ENCODE data around the gene OSBPL2. TPM values are rescaled to one million over a fixed set of nuclear protein-coding genes. Genes with fewer than 3 reads are reported as not detected.

The OSBPL2 gene
- total RNA-seq, 4 donors from 2014 or later: 46.9 to 60.8 (median 50.8) TPM

GRCh38 chr20:62197801-62198200 lies 40.5 kb upstream of the OSBPL2 start:
- Histone ChIP-seq H3K27ac (no peak overlapping the region), H3K4me1 (no peaks in the 10 kb centered on the region), H3K9me3 (no peaks in the 10 kb centered on the region), H3K36me3 (peaks cover 37 to 48% of the 10 kb centered on the region in 2 donors), H3K27me3 (no peaks in the 10 kb centered on the region), H3K4me3 (replicated peaks in 1 of 3) (no peak overlapping the region)
- WGBS, 2 donors: 93 to 95% methylated on average over 16 to 17 of the region's 18 CpGs
- no peak for DNase-seq
- TF ChIP-seq CTCF (IDR thresholded peaks at IDR 0.05): no peak
- intact Hi-C loops (cut with DNase I): no loop called here

GRCh38 chr20:62198496-62198895 lies 39.8 kb upstream of the OSBPL2 start:
- 94 to 96% methylated on average over 15 to 17 of the region's 17 CpGs for WGBS, 2 donors
- no peaks in the 10 kb centered on the region for H3K9me3 ChIP-seq
- H3K27me3 ChIP-seq: no peaks in the 10 kb centered on the region
- TF ChIP-seq CTCF (IDR thresholded peaks at IDR 0.05): no peak
- no peak for TF ChIP-seq POLR2A (IDR thresholded peaks at IDR 0.05)
- intact Hi-C loops (cut with DNase I): no loop called here
- no peaks in the 10 kb centered on the region for H3K4me1 ChIP-seq
- DNase-seq: no peak
- no peak overlapping the region for H3K4me3 ChIP-seq (replicated peaks in 1 of 3)
- H3K27ac ChIP-seq: no peak overlapping the region
- peaks cover 37 to 53% of the 10 kb centered on the region in 2 donors for H3K36me3 ChIP-seq

GRCh38 chr20:62198931-62199330 lies 39.4 kb upstream of the OSBPL2 start:
- H3K36me3 ChIP-seq: peaks cover 37 to 53% of the 10 kb centered on the region in 2 donors
- no peak for DNase-seq
- H3K9me3 ChIP-seq: no peaks in the 10 kb centered on the region
- H3K27ac ChIP-seq: no peak overlapping the region
- WGBS, 2 donors: 95 to 98% methylated on average over 18 of the region's 18 CpGs
- no peaks in the 10 kb centered on the region for H3K4me1 ChIP-seq
- intact Hi-C loops (cut with DNase I): no loop called here
- no peak overlapping the region for H3K4me3 ChIP-seq (replicated peaks in 1 of 3)
- H3K27me3 ChIP-seq: no peaks in the 10 kb centered on the region
- TF ChIP-seq POLR2A (IDR thresholded peaks at IDR 0.05) (no peak), CTCF (IDR thresholded peaks at IDR 0.05) (no peak)

- 93 to 95% methylated on average over 35 to 36 of the region's 38 CpGs for WGBS, 2 donors
- Histone ChIP-seq H3K4me1 (no peaks in the 10 kb centered on the region), H3K36me3 (peaks cover 37 to 53% of the 10 kb centered on the region in 2 donors), H3K27me3 (no peaks in the 10 kb centered on the region), H3K4me3 (replicated peaks in 1 of 3) (no peak overlapping the region), H3K27ac (no peak overlapping the region), H3K9me3 (no peaks in the 10 kb centered on the region)
- intact Hi-C loops (cut with DNase I): no loop called here
- TF ChIP-seq CTCF (IDR thresholded peaks at IDR 0.05) (no peak), POLR2A (IDR thresholded peaks at IDR 0.05) (no peak)
- DNase-seq: no peak
These were observed 37.7 kb upstream of the OSBPL2 start for GRCh38 chr20:62200491-62201172.

GRCh38 chr20:62201173-62202082 lies 36.9 kb upstream of the OSBPL2 start:
- WGBS, 2 donors: 86 to 94% methylated on average over 29 of the region's 38 CpGs
- no peak for DNase-seq
- TF ChIP-seq CTCF (IDR thresholded peaks at IDR 0.05): no peak
- no peak for TF ChIP-seq POLR2A (IDR thresholded peaks at IDR 0.05)
- Histone ChIP-seq H3K27ac (no peak overlapping the region), H3K27me3 (no peaks in the 10 kb centered on the region), H3K9me3 (no peaks in the 10 kb centered on the region), H3K4me1 (no peaks in the 10 kb centered on the region), H3K36me3 (peaks cover 37 to 49% of the 10 kb centered on the region in 2 donors), H3K4me3 (replicated peaks in 1 of 3) (no peak overlapping the region)
- intact Hi-C loops (cut with DNase I): no loop called here
